ENCODE results near the gene TP53I13.

TP53I13 gene

GRCh38 chr17:29603109-29603674 is 34.7 kb downstream of the TP53I13 start:
- in situ Hi-C loops (cut with HindIII; ENCODE audit: low sequenced_read_pairs) = no loop called here
- TF ChIP-seq CTCF (IDR thresholded peaks at IDR 0.05; ENCODE audit: low read depth, low read length, missing control alignments) = no peak
- DNase-seq (ENCODE audit: low read depth) = no peak

GRCh38 chr17:29607557-29608195 is 39.2 kb downstream of the TP53I13 start:
- TF ChIP-seq CTCF (IDR thresholded peaks at IDR 0.05; ENCODE audit: low read depth, low read length, missing control alignments) = no peak
- no peak overlapping the region for H3K4me3 ChIP-seq (ENCODE audit: low read depth, low read length)
- DNase-seq (ENCODE audit: low read depth) = no peak
- in situ Hi-C loops (cut with HindIII; ENCODE audit: low sequenced_read_pairs) = no loop called here

More at GRCh38 chr17:29603109-29603674, 34.7 kb downstream of the TP53I13 start:
- no peak overlapping the region for H3K4me3 ChIP-seq (ENCODE audit: low read depth, low read length)

GRCh38 chr17:29608986-29609385 is 40.5 kb downstream of the TP53I13 start:
- in situ Hi-C loops (cut with HindIII; ENCODE audit: low sequenced_read_pairs) = no loop called here
- H3K4me3 ChIP-seq (ENCODE audit: low read depth, low read length) = no peak overlapping the region
- no peak for TF ChIP-seq CTCF (IDR thresholded peaks at IDR 0.05; ENCODE audit: low read depth, low read length, missing control alignments)
- no peak for DNase-seq (ENCODE audit: low read depth)

- in situ Hi-C loops (cut with HindIII; ENCODE audit: low sequenced_read_pairs) = no loop called here
- no peak overlapping the region for H3K4me3 ChIP-seq (ENCODE audit: low read depth, low read length)
- DNase-seq (ENCODE audit: low read depth) = no peak
- TF ChIP-seq CTCF (IDR thresholded peaks at IDR 0.05; ENCODE audit: low read depth, low read length, missing control alignments) = no peak
Measured at GRCh38 chr17:29610395-29610794, 41.9 kb downstream of the TP53I13 start.

- no peak for DNase-seq (ENCODE audit: low read depth)
- no peak overlapping the region for H3K4me3 ChIP-seq (ENCODE audit: low read depth, low read length)
- in situ Hi-C loops (cut with HindIII; ENCODE audit: low sequenced_read_pairs) = no loop called here
- no peak for TF ChIP-seq CTCF (IDR thresholded peaks at IDR 0.05; ENCODE audit: low read depth, low read length, missing control alignments)
Measured at GRCh38 chr17:29611351-29612093, 43.0 kb downstream of the TP53I13 start.

- H3K4me3 ChIP-seq (ENCODE audit: low read depth, low read length) = no peak overlapping the region
- DNase-seq (ENCODE audit: low read depth) = no peak
- in situ Hi-C loops (cut with HindIII; ENCODE audit: low sequenced_read_pairs) = no loop called here
- no peak for TF ChIP-seq CTCF (IDR thresholded peaks at IDR 0.05; ENCODE audit: low read depth, low read length, missing control alignments)
Measured at GRCh38 chr17:29612094-29612403, 43.5 kb downstream of the TP53I13 start.

Measured in astrocyte of the cerebellum (primary cell).